NK-92 (cell line): ENCODE results near the gene PSMD6.

Source experiments
- DNase-seq: peaks from one replicate; lab custom pipeline; 2025; ENCODE audit not compliant: unreplicated experiment; lab: John Stamatoyannopoulos, UW

Gene PSMD6

DNA sequence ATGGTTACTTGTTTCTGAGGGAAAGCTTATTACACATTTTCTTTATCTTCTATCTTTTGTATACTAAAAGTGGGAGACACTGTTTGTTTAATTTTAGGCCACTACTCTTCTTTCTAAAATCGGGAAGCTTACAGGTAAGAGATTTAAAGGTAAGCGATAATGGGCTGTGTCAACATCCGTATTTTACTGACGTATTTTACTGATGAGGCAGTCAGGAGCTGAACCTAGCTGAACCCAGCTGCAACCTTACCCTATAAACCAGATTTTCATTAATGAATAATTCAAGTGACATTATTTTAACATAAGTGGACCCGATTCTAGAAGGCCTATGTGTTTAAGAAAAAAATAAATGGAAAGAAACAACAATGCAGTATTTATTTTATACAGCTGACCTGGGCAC, 13.1 kb downstream of the PSMD6 start:
- no peak for DNase-seq

- DNase-seq = no peak
Measured at GRCh38 chr3:64009528-64009927, 13.8 kb downstream of the PSMD6 start.

GRCh38 chr3:64008487-64009351, 14.6 kb downstream of the PSMD6 start:
- no peak for DNase-seq

DNA sequence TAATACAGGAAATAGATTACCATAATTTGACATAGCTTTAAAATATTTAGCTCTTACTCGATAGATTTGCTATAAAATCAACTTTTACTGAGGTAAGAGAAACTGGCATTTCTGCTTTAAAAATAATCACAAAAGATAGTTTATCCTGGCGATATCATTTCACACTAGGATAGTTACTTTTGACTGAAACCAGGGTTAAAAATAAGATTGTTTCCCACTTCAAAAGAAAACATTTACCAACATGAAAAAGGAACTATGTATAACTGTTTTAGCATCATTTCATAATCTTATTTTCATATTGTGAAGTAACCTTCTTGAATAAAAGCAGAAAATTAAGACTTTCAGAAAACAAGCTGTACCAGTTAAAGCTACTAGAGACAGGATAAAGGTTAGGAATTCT, 15.3 kb downstream of the PSMD6 start:
- no peak for DNase-seq

DNA sequence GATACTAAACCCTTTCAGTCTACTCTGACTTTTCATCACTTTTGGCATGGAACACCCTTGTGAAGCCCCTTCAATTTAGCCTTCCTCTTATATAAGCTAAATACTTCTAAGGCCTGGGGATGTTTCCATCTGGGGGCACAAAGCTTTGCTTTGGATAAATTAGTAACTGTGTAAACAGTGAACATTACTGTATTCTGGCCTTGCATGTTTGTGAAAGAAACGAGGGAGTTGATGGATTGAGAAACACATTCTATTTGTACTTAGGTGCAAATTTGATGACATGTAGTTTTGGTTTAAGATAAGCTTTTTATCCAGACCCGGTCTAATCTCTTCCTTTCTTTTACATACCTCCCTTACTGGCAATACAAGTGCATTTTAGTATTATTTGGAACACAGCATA, 19.7 kb downstream of the PSMD6 start:
- DNase-seq = no peak

DNA sequence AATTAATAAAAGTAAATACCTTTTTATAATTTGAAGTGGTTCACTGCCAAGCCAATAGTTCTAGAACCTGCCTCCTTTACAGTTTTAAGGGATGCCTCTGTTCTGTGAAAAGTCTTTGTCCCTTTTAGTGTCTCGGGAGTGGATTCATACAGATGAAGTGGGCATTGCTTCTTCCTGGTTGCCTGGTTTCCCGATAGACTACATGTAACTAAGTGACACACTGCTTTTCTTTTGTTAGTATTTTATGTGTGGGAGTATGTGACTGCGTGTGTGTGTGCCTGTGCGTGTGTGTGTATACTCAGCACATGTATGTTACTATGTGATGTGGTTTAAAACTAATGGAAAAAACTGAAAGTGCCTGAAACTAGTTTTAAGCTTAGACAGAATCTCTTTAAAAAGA, 21.1 kb downstream of the PSMD6 start:
- DNase-seq = no peak

GRCh38 chr3:64000453-64001055, 22.7 kb downstream of the PSMD6 start:
- no peak for DNase-seq

GRCh38 chr3:63998852-63999754, 24.2 kb downstream of the PSMD6 start:
- DNase-seq = no peak

GRCh38 chr3:63995086-63995485, 28.2 kb downstream of the PSMD6 start:
- DNase-seq = no peak

GRCh38 chr3:63993653-63994079, 29.6 kb downstream of the PSMD6 start:
- no peak for DNase-seq

- DNase-seq = no peak
Measured at GRCh38 chr3:63992516-63993209, 30.6 kb downstream of the PSMD6 start.

GRCh38 chr3:63991666-63992065, 31.6 kb downstream of the PSMD6 start:
- DNase-seq = no peak

- no peak for DNase-seq
Measured at GRCh38 chr3:63990733-63991132, 32.6 kb downstream of the PSMD6 start.

GRCh38 chr3:63990204-63990603, 33.1 kb downstream of the PSMD6 start:
- no peak for DNase-seq

DNA sequence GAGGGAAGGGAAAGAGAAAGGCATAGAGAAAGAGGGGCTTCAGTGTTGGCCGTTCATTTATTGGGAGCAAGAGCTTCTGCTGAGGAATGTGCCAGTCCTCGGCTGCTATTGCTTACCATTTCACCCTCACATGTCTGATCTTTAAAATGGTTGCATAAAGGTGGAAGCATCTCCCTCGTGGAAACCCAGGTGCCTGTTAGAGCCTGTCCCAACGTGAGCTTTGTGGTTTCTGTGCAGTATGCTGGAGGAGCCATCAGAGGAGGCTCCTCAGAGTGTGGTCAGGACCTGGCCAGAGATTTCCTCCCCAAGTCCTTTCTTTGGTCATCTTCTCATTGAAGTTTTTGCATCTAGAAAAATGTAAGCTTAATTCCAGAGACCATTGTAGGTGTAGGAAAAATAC, 34.4 kb downstream of the PSMD6 start:
- no peak for DNase-seq

- no peak for DNase-seq
Measured at GRCh38 chr3:63986831-63987230, 36.5 kb downstream of the PSMD6 start.

GRCh38 chr3:63986146-63986545, 37.1 kb downstream of the PSMD6 start:
- no peak for DNase-seq

GRCh38 chr3:63984391-63984790, 38.9 kb downstream of the PSMD6 start:
- DNase-seq = no peak

GRCh38 chr3:63981980-63982379, 41.3 kb downstream of the PSMD6 start:
- no peak for DNase-seq

- no peak for DNase-seq
Measured at GRCh38 chr3:63980830-63981498, 42.3 kb downstream of the PSMD6 start.
